ENCODE data around the gene ZNF365.

GRCh38 chr10:62430881-62431280, 56.7 kb downstream of the ZNF365 start:
- TF ChIP-seq EZH2 (IDR thresholded peaks at IDR 0.05; ENCODE audit: low read depth, low read length, severe bottlenecking): no peak
- no peak for TF ChIP-seq CHD2 (IDR thresholded peaks at IDR 0.05; ENCODE audit: low read length)
- TF ChIP-seq NANOG (IDR thresholded peaks at IDR 0.05; ENCODE audit: insufficient read depth, low read depth, low read length, poor library complexity, severe bottlenecking): no peak
- TF ChIP-seq CTCF (IDR thresholded peaks at IDR 0.05; ENCODE audit: control extremely low read depth in 1 of 3, insufficient read depth in 1 of 3, low read depth in 1 of 3, low read length in 3 of 3): no peak
- TF ChIP-seq SUZ12 (IDR thresholded peaks at IDR 0.05; ENCODE audit: low read length): no peak

Data from H1 (cell line).